G401.6 (cell line): ENCODE results near the gene PRKACA.

Source experiments
- FAIRE-seq: peaks from 2 replicates; lab custom pipeline; 2012; peaks lifted over from hg19 to GRCh38; lab: Jason Lieb, UNC

The PRKACA gene

GRCh38 chr19:14116525-14116917, 1.0 kb downstream of the PRKACA start:
- no peak for FAIRE-seq

GRCh38 chr19:14115756-14116155, 1.8 kb downstream of the PRKACA start:
- FAIRE-seq = no peak

GRCh38 chr19:14114854-14115253, 2.7 kb downstream of the PRKACA start:
- no peak for FAIRE-seq

- no peak for FAIRE-seq
These were observed 3.1 kb downstream of the PRKACA start for GRCh38 chr19:14114439-14114838.

- no peak for FAIRE-seq
These were observed 3.7 kb downstream of the PRKACA start for GRCh38 chr19:14113762-14114414.

- no peak for FAIRE-seq
These were observed 4.7 kb downstream of the PRKACA start for GRCh38 chr19:14112809-14113385.

- FAIRE-seq = no peak
These were observed 5.3 kb downstream of the PRKACA start for GRCh38 chr19:14112051-14112808.

GRCh38 chr19:14111486-14111885, 6.1 kb downstream of the PRKACA start:
- no peak for FAIRE-seq

GRCh38 chr19:14110650-14111049, 6.9 kb downstream of the PRKACA start:
- FAIRE-seq = no peak

GRCh38 chr19:14107581-14108461, 9.7 kb downstream of the PRKACA start:
- FAIRE-seq = no peak

- no peak for FAIRE-seq
These were observed 10.7 kb downstream of the PRKACA start for GRCh38 chr19:14106840-14107239.

GRCh38 chr19:14105680-14106079, 11.9 kb downstream of the PRKACA start:
- no peak for FAIRE-seq

GRCh38 chr19:14103310-14103709, 14.3 kb downstream of the PRKACA start:
- FAIRE-seq = no peak

- no peak for FAIRE-seq
These were observed 14.8 kb downstream of the PRKACA start for GRCh38 chr19:14102756-14103155.

GRCh38 chr19:14102102-14102696, 15.4 kb downstream of the PRKACA start:
- FAIRE-seq = no peak

- FAIRE-seq = no peak
These were observed 16.5 kb downstream of the PRKACA start for GRCh38 chr19:14101003-14101545.

- no peak for FAIRE-seq
These were observed 19.9 kb downstream of the PRKACA start for GRCh38 chr19:14097532-14098151.

GRCh38 chr19:14096272-14096992, 21.1 kb downstream of the PRKACA start:
- no peak for FAIRE-seq

- no peak for FAIRE-seq
These were observed 22.7 kb downstream of the PRKACA start for GRCh38 chr19:14094854-14095253.

- FAIRE-seq = no peak
These were observed 24.3 kb downstream of the PRKACA start for GRCh38 chr19:14093117-14093823.
